G401.6 (cell line): ENCODE results near the gene SALL3.

Experiments
- FAIRE-seq: peaks from 2 replicates; lab custom pipeline; 2012; peaks lifted over from hg19 to GRCh38; lab: Jason Lieb, UNC

The SALL3 gene

DNA sequence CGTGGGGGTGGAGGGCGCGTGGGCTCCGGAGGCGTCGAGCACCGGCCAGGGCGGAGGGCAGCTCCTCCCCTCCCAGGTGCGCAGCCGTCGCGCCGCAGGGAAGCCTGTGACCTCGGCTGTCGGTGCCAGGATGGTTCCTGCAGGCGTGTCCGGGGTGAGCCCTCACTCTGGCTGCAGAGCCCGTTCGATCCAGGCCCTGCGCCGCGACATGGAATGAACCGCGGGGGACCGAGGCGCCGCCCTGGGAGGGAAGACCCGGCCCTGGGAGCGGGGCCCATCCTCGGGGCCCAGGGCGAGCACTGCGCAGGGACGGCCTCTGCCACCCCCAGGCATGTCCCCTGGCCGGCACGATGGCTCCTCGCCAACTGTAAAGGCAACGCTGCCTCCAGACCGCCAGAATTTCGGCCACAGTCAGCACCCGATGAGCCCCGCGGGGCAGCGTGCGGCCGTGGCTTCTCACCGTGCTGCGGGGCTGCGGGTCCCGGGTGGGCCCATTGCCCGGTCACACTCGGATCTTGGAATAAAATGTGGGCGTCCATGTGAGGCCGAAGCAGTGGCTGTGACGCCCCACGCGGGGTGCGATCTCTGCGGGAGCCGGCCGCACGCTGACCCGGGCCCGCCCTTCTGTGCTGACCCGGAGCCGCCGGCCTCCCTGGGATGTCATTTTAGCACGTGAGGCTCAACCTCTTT is 26.6 kb downstream of the SALL3 start:
- FAIRE-seq: no peak

DNA sequence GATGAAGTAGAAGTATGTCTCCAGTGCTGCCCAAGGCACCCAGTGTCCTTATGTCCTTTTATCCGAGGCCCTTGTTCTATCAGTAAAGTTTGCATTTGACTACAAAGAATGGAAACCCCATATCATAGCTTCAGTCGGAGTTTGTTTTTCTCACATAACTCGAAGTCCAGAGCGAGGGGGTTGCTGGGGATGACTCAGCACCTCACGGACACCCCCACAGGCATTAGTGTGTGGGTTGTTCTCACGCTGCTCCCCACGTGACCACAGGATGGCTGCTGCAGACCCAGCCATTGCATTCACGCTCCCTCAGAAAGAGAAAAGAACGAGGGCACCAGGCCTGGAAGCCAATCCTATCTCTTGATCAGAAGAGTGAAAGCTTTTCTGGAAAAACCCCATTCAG is 27.8 kb downstream of the SALL3 start:
- no peak for FAIRE-seq

DNA sequence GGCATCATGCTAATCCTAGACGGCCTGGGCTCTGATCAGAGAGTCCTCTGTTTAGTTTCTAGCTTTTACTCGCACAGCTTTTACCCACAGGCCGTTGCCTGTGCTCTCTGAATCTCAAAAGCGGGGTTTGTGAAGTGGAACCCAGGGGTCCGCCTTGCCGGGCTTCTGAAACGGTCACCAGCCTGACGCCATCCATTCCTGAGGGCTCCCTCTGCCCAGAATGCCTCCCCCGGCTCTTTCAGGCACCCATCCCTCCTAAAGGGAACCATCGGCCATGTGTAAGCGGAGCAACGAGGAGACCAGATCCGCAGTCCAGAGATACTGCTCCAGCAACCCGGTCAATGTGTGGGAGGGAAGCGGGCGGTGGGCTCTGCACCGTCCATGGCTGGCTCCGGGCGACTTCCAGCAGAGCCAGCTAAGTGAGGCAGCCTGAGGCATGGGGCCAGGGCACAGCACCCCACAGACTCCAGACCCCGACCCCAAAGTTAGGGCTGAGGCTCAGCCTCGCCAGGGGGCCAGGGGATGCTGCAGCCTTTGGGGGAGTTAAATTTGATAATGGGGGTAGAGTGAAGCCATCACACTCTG is 28.8 kb downstream of the SALL3 start:
- FAIRE-seq: no peak

DNA sequence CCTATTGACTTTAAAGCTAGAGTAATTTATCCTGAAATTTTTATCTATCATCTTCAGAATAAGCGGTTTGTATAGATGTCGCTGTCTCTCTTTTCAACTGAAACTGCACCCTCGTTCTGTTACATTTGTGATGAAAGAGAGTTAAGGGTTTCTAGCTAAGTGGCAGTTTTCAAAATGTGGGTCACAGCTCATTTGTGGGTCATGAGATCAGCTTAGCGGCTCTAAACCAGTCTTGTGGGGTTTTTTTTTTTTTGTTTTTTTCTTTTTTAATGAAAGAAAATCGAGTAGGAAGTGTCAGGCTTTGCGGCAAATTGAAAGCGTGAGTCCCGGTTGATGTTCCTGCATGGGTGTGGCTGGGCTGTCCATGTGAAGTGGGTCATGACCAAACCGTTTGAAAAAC is 31.2 kb downstream of the SALL3 start:
- FAIRE-seq: no peak

DNA sequence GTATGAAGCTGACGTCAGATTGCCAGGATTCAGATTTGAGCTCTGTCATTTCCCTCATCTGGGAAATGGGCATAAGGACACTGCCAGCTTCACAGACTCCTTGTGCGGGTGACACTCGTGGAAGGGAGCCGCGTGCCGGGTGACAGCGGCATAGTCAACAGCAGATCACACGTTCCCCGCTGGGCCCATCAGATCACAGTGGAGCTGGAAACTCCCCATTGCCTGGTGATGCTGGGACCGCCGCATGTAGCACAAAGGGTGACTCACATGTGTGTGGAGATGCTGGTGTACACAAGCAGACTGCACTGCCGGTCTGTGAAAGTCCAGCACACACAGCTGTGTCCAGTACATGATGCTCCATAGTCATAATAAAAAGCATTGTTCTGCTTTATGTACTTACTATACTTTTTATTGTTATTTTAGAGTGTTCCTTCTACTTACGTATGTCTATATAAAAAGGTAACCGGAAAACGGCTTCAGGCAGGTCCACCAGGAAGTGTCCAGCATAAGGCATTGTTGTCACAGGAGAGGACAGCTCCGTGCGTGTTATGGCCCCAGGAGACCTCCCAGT is 31.8 kb downstream of the SALL3 start:
- no peak for FAIRE-seq

DNA sequence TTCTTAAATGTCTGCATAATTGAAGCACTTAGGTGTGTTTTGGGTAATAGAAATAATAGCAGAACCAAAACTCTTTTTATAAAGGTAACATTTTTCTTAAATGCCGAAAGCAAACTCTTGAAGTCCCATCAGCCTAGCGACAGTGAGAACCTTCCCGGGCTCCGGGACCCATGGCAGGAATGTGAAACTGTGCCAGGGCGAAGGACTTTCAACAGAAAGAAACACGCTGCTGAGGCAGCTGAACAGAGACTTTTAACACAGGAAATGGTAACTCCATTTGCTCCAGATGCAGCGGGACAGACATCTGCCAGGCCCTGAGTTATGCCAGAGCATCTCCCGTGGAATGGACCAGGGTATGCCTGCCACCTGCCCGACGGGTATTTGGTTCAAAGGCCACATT is 34.3 kb downstream of the SALL3 start:
- FAIRE-seq: no peak

DNA sequence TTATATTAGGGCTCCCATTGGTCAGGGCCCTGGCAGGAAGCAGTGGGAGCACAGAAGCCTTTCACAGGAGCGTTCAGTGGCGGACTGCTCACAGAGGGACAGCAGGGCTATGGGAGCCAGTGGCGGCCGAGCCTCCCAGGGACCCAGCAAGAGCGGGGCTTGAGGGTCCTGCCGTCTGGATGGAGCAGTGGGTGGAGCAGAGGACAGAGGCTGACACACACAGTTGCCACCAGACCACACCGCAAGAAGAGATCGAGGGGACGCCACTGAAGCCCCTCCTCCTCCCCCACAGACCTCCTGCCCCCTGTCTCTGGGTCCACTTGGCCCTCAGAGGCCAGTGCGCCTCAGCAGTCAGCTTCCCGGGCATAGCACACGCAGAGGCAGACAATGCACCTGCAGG is 39.3 kb downstream of the SALL3 start:
- FAIRE-seq: no peak

DNA sequence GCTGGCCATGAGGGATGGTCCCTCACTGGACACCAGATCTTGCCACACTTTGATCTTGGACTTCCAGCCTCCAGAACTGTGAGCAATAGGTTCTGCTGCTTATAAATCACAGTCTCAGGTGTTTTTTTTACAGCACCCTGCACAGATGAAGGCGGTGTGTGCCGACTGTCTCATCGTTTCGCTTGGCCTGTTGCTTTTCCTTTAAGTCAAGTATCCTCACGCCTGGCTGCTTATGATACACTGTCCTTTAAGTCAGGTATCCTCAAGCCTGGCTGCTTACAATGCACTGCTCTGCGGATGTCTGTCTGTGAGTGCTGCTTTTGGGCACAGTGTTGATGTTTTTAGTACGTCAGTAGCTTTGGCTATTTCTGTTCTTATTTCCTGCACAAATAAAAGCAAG is 40.3 kb downstream of the SALL3 start:
- FAIRE-seq: no peak

DNA sequence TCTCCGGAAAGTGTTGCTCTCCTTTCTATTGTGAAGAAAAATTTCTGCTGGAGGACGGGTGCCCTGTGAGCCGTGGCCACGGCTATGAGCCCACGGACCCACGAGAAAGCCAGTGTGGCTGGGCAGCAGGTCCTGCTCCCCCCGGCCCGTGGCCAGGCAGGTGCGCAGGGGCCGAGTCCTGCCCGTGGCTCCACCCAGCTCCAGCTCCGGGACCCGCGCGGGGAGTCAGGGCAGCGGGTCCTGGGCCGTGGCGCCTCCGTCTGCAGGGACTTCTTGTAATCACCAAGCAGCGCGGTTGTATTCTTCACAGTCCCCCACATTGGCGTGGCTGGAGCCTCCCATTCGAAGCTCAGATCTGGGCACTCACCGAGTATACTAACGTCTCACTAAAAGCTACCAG is 43.0 kb downstream of the SALL3 start:
- no peak for FAIRE-seq

DNA sequence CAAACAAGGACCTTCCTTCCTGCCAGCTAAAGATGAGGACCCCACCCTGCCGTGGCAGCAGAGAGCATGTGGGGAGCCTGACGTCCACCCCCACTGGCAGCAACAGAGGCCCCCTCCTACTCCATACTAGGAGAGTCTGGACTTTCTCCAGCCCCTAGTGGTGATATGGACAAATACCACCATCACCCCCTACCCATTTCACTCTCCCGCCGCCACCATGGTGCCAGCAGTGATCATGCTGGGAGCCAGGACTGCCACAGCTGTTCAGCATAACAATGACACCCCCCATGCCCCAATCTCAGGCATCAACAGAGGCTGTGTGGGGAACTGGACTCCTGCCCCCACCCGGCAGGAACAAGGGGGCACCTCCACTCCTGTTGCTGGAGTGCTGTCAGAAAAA is 46.9 kb downstream of the SALL3 start:
- FAIRE-seq: no peak

DNA sequence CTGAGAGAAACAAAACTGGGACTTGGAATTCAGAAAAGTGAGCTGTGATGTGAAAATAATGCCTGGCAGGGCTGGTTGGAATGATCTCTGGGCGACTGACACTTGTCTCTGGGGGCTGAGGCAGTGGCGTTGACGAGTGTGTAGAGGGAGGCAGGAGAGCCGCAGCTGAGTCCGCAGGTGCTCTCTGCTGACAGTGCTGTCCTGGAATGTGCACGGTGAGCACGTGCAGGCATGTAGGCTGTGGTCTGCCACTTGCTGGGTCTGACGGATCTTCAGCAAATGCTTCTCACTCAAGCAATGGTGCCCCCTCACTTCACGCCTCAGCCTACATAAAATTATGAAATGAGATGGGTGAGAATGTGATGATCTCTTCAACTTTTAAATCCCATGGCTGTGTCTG is 51.1 kb downstream of the SALL3 start:
- no peak for FAIRE-seq

DNA sequence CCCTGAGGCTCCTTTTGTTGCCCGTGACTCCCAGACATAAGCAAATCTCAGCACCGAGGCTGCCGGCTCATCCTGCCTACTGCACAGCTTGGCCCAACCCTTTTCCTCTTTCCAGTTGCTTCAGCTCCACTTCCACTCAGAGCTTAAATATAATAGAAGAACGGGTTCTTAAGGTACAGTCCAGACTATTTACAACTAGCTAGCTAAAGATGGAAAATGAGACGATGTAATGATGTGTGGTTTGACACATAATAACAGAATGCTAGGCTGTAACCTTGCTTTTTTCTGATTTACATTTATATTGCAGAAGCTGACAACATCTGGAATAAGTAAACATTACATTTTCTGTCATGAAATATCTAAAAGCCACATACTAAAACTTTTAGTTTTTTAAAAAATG is 62.7 kb downstream of the SALL3 start:
- FAIRE-seq: no peak

DNA sequence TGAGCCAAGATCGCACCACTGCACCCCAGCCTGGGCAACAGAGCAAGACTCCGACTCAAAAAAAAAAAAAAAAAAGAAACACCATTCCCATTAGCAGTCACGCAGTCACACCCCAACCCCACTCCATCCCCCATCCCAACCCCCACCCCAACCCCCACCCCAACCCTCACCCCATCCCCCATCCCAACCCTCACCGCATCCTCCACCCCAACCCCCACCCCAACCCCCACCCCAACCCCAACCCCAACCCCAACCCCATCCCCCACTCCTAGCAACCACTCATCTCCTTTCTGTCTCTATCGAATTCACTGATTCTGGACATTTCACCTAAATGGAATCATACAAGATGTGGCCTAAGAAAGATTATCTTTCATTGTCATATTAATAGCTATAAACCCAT is 63.7 kb downstream of the SALL3 start:
- no peak for FAIRE-seq

DNA sequence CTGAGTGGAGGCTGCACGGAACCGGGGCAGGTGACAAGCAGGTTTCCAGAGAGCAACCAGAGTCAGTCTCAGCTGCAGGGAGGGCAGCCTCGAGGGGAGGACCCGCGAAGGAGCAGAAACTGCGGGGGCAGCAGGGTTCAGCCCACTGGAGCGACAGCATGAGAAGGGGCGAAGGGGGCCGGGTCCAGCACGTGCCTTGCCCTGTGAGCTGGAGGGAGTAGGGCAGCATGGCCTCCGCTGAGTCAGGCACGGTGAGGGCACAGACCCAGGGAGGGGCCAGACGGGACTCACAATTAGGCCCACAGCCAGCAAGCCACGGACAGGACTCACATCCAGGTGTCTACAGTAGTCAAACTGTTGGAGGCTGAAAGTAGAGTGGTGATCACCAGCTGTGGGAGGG is 66.9 kb downstream of the SALL3 start:
- no peak for FAIRE-seq

DNA sequence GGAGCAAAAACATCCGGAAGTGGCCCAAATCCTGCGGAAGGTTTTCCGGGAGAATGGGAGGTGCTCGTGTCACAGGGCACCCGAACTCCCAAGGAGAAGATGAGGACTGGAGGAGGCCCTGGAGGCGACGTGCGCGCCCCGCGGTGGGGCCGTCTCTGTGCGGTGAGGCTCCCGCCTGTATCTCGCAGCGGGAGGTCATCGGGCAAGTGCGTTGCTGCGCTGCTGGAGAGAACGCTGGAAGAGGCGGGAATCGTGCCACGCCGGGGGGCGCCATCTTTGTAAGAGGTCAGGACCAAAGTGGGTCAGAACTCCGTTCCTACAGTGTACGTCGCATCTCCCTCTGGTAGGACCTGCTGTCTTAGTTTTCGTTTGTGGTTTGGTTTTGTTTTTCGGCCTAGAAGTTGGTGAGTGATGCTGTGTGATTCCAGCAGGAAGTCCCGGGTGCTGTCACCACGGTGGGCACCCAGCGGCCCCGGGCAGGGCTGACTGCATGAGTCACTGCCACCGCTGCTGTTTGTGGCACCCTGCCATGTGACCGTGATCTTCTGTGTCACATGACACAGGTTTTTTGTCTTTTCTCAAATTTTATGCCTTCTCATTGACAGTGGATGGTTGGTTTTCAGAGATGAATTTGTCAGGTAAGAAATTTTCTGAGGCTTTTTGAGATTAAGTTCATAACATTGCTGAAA is 68.1 kb downstream of the SALL3 start:
- no peak for FAIRE-seq

DNA sequence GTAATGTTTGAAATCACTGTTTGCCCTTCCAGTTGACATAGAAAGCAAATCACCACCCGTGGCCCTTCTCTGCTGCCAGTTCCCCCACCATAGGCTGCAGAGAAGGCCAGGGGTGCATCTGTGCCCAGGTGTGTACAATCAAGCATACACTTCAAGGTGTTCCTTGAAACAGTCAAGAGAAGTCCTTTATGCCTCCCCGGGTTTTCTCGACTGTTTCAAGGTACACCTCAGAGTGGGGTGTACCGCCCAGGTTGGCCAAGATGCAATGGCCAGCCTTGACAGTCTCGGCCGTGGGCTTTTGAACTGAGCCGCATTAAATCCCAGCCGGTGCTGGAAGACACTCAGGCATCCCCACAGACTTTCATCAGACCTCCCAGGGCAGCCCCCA is 68.6 kb downstream of the SALL3 start:
- FAIRE-seq: no peak

DNA sequence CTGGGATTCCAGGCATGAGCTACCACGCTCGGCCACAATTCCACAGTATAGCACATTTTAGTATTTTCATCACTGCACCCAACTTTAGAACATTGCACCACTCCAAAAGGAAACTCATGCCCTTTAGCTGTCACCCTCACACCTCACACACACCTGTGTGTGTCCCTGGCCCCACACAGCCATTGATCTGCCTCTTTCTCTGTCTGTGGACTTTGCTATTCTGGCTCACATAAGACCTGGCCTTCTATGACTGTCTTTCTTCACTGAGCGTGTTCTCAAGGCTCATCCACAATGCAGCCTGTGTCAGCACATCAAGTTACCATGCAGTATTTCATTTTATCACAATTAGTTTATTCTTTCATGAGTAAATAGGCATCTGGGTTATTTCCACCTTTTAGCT is 69.9 kb downstream of the SALL3 start:
- FAIRE-seq: no peak
